ENCODE results near the gene PRDX2.

PRDX2 gene

DNA sequence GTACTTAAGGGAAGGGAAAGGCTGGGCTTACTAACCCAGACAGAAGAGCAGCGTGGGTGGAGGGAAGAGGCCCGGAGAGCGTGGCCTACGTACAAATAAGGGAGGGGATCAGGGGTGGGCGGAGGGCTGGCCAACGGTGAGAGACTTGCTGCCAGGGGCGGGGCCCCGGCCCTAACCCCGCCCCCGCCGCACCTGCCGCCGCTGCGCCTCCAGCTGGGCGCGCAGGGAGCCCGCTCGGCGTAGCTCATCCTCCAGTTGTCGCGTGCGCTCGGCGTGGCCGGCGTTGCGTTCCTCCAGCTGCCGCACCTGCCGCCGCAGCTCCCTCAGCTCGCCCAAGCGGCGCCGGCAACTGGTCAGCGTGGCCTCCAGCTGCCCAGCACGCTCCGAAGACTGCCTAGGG lies 31.9 kb downstream of the PRDX2 start:
- H3K4me3 ChIP-seq (ENCODE audit: low read length): no peak overlapping the region
- DNase-seq (ENCODE audit: low read depth): peak; percentile 61
- TF ChIP-seq, protein P1, sequence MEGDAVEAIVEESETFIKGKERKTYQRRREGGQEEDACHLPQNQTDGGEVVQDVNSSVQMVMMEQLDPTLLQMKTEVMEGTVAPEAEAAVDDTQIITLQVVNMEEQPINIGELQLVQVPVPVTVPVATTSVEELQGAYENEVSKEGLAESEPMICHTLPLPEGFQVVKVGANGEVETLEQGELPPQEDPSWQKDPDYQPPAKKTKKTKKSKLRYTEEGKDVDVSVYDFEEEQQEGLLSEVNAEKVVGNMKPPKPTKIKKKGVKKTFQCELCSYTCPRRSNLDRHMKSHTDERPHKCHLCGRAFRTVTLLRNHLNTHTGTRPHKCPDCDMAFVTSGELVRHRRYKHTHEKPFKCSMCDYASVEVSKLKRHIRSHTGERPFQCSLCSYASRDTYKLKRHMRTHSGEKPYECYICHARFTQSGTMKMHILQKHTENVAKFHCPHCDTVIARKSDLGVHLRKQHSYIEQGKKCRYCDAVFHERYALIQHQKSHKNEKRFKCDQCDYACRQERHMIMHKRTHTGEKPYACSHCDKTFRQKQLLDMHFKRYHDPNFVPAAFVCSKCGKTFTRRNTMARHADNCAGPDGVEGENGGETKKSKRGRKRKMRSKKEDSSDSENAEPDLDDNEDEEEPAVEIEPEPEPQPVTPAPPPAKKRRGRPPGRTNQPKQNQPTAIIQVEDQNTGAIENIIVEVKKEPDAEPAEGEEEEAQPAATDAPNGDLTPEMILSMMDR (IDR thresholded peaks at IDR 0.05; ENCODE audit: insufficient read depth, low read depth, low read length, missing control alignments): no peak

DNA sequence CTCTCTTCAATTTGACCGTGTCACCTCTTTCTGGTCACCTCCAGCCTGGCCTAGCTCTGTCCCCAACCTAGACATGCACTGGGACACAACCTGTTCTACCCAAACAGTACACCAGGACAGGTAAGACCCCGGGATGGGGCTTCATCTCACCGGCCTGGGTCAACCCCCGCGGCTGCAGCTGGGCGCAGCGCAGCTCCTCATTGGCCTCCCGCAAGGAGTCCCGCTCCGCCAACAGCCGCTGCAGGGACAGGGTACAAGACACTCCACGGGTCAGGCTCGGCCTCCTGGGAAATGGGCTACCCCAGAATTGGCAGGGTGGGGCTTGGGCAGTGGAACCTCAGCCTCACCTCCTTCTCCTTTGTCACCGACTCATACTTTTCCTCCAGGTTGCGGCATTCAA lies 33.9 kb downstream of the PRDX2 start:
- no peak overlapping the region for H3K4me3 ChIP-seq (ENCODE audit: low read length)
- no peak for DNase-seq (ENCODE audit: low read depth)
- TF ChIP-seq, protein P1 (IDR thresholded peaks at IDR 0.05; ENCODE audit: insufficient read depth, low read depth, low read length, missing control alignments): no peak

DNA sequence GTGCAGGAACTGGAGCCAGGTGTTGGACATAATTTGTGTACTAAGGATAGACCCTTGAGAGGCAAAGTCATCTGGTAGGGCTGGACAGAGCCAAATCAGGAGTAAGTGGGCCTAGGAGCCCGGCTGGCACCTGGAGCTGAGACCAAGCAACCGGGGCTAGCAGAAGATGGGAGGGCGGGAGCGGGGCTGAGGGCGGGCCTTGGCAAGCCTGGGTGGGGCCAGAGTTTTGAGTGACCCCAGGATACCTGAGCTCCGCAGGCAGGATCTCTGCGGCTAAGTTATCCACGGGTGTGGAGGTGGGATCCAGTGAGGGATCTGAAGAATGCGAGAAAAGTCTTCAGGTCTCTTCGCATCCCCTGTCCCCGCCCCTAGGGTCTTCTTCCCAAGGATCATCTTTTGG lies 34.5 kb downstream of the PRDX2 start:
- TF ChIP-seq, protein P1 (IDR thresholded peaks at IDR 0.05; ENCODE audit: insufficient read depth, low read depth, low read length, missing control alignments): no peak
- no peak overlapping the region for H3K4me3 ChIP-seq (ENCODE audit: low read length)
- no peak for DNase-seq (ENCODE audit: low read depth)

DNA sequence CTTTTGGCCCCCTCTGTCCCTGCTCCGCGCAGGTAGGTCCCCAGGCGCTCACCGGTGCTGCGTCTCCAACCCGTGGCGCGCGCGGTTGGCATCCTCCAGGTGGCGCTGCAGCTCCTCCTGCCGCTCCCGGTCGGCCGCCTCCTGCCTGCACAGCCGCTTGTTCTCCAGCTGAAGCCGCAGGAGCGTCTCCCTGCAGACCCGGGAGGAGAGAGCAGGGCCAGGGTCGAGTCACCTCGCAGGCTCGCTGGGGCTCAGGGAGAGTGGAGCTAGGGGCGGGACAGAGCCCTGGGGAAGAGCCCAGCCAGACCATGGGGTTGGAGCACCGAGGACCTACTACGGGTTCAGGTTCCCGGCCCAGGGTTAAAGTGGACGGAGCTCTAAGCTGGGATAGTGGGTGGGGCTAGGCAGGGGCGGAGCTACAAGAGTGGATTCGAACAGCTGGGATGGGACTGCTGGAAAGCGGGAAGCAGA lies 35.5 kb downstream of the PRDX2 start:
- TF ChIP-seq, protein P1 (IDR thresholded peaks at IDR 0.05; ENCODE audit: insufficient read depth, low read depth, low read length, missing control alignments): peak; percentile 52
- H3K4me3 ChIP-seq (ENCODE audit: low read length): peak overlapping the region; percentile 36
- peak; percentile 76 for DNase-seq (ENCODE audit: low read depth)

DNA sequence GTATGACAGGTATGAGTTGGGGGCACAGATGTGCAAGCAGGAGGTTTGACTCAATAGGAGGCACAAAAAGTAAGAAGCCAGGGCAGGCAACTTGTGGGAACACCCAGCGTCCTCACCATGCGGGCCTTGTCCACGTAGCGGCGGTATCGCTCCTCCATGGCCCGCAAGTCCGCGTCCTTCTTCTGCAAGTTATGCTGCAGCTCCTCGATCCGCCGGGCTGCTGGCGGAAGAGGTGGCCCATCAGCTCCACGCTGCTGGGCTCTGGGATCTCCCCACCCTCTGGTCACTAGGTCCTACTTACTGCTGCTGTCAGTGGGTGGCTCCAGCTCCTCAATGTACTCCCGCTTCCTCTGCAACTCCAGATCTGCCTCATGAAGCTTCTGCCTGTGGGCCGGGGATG lies 36.9 kb downstream of the PRDX2 start:
- TF ChIP-seq, protein P1 (IDR thresholded peaks at IDR 0.05; ENCODE audit: insufficient read depth, low read depth, low read length, missing control alignments): no peak
- H3K4me3 ChIP-seq (ENCODE audit: low read length): no peak overlapping the region
- no peak for DNase-seq (ENCODE audit: low read depth)

DNA sequence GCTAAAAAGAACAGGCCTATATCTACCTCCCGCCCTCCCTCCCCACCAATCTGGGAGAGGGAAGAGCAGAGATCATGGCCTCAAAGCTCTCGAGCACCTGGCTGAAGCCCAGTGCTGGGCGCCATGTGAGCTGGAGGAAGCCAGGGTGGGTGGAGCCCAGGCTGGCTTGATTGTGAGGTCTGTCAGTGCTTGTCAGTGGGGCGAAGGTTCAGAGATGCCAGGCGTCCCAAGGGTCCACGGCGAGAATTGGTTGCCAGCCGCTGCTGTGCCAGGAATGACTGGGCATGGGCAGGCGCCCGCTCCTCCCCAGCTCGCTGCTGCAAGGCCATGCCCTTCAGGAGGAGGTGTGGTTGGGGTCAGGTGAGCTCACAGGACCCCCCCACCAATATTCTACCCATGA lies 38.5 kb downstream of the PRDX2 start:
- TF ChIP-seq, protein P1 (IDR thresholded peaks at IDR 0.05; ENCODE audit: insufficient read depth, low read depth, low read length, missing control alignments): no peak
- no peak for DNase-seq (ENCODE audit: low read depth)
- no peak overlapping the region for H3K4me3 ChIP-seq (ENCODE audit: low read length)

DNA sequence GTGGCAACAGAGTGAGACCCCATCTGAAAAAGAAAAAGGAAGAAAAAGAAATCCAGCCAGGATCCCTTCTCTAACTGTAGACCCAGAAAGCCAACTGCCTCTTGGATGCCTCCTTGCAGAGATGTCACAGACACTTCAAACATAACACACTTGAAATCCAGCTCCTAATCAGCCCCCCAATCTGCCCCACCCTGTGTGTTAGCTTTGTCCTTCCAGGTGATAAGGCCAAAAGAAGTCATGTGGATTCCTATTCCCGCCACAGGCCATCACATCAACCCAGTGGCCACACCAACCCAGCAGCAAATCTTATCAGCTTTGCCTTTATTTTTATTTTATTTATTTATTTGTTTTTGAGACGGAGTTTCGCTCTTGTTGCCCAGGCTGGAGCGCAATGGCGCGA lies 41.9 kb downstream of the PRDX2 start:
- no peak for DNase-seq (ENCODE audit: low read depth)
- H3K4me3 ChIP-seq (ENCODE audit: low read length): no peak overlapping the region
- TF ChIP-seq, protein P1 (IDR thresholded peaks at IDR 0.05; ENCODE audit: insufficient read depth, low read depth, low read length, missing control alignments): no peak

All from epithelial cell of esophagus (primary cell).